ENCODE results near the gene GM2A. TPM values are rescaled to one million over a fixed set of nuclear protein-coding genes. Genes with fewer than 3 reads are reported as not detected.

Gene GM2A
- total RNA-seq, 1 experiment from 2014 or later: 90.2 TPM

DNA sequence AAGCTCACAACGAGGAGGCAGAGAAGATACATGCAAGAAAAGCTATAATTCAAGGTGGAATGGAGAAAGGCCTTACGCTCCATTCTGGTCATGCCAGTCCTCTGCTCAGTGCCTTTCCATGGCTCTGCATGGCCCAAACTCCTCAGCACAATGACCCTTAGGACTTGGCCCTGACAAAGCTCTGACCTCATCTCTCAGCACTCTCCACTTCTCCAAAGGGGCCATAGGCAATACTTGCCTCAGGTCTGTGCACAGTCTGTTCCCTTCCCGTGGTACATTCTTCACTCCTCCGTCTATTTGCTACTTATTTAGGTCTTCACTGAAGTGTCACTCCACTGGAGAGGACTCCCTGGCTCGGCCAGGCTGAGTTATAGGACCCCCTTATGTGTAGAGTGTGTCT lies 25.9 kb downstream of the GM2A start:
- no peak for TF ChIP-seq EZH2 (IDR thresholded peaks at IDR 0.05; ENCODE audit: low read length, unreplicated experiment)
- TF ChIP-seq EZH2phosphoT487 (IDR thresholded peaks at IDR 0.05; ENCODE audit: borderline replicate concordance, low read length): no peak
- TF ChIP-seq, protein P1, sequence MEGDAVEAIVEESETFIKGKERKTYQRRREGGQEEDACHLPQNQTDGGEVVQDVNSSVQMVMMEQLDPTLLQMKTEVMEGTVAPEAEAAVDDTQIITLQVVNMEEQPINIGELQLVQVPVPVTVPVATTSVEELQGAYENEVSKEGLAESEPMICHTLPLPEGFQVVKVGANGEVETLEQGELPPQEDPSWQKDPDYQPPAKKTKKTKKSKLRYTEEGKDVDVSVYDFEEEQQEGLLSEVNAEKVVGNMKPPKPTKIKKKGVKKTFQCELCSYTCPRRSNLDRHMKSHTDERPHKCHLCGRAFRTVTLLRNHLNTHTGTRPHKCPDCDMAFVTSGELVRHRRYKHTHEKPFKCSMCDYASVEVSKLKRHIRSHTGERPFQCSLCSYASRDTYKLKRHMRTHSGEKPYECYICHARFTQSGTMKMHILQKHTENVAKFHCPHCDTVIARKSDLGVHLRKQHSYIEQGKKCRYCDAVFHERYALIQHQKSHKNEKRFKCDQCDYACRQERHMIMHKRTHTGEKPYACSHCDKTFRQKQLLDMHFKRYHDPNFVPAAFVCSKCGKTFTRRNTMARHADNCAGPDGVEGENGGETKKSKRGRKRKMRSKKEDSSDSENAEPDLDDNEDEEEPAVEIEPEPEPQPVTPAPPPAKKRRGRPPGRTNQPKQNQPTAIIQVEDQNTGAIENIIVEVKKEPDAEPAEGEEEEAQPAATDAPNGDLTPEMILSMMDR (conservative IDR thresholded peaks at IDR 0.05; ENCODE audit: low read depth, low read length): no peak
- DNase-seq (no peak), ATAC-seq (no peak)
- H3K4me2 ChIP-seq (ENCODE audit: low read length): no peak overlapping the region
- BruUV-seq (replicated peaks): no TSS peak
- H3F3A ChIP-seq (ENCODE audit: low read length, unreplicated experiment): no peaks in the 10 kb centered on the region
- no peaks in the 10 kb centered on the region for H3K9me3 ChIP-seq (ENCODE audit: low read length)
- H3K79me2 ChIP-seq (ENCODE audit: low read length): no peaks in the 10 kb centered on the region
- CTCF ChIA-PET: no interaction called here
- intact Hi-C loops (cut with micrococcal nuclease): no loop called here
- no peak overlapping the region for H3K9ac ChIP-seq (ENCODE audit: low read length)
- no peaks in the 10 kb centered on the region for H3K27me3 ChIP-seq (ENCODE audit: low read length)
- H3K9me2 ChIP-seq (replicated peaks; ENCODE audit: low read length): no peaks in the 10 kb centered on the region
- peaks cover 3% of the 10 kb centered on the region; the same call in 1 of the 2 replicates for H3K4me1 ChIP-seq (ENCODE audit: insufficient read depth, low read length)
- no peak overlapping the region for H2AFZ ChIP-seq (ENCODE audit: low read length)
- H3K27ac ChIP-seq (ENCODE audit: low read length): no peak overlapping the region
- no peaks in the 10 kb centered on the region for H4K20me1 ChIP-seq (ENCODE audit: low read length)
- no peak overlapping the region for H3K4me3 ChIP-seq (ENCODE audit: low read length)
- H3K36me3 ChIP-seq (ENCODE audit: low read depth, low read length): no peaks in the 10 kb centered on the region
- POLR2A ChIA-PET (ENCODE audit: unreplicated experiment): no interaction called here

DNA sequence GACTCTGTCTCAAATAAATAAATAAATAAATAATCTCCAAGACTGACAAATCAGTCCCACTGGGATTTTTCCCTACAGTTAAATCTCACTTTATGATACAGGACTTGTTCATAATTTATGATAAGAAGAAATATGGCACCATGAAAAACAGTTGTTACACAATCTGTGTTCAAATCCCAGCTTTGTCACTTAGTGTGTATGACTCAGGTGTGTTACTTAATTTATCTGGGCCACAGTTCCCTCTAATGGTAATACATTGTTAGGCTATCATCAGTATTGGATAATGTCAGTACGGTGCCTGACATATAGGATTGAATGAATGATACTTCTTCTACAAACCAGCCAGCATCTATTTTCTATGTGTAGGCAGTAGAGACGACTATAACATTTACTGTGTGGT lies 27.5 kb downstream of the GM2A start:
- H3K27me3 ChIP-seq (ENCODE audit: low read length): no peaks in the 10 kb centered on the region
- H2AFZ ChIP-seq (ENCODE audit: low read length): no peak overlapping the region
- no peaks in the 10 kb centered on the region for H3K36me3 ChIP-seq (ENCODE audit: low read depth, low read length)
- ATAC-seq (no peak), DNase-seq (no peak)
- H3K4me1 ChIP-seq (ENCODE audit: insufficient read depth, low read length): no peaks in the 10 kb centered on the region
- H3K9me3 ChIP-seq (ENCODE audit: low read length): no peaks in the 10 kb centered on the region
- H3K4me3 ChIP-seq (ENCODE audit: low read length): no peak overlapping the region
- BruUV-seq (replicated peaks): no TSS peak
- no peaks in the 10 kb centered on the region for H3K79me2 ChIP-seq (ENCODE audit: low read length)
- H3K9me2 ChIP-seq (replicated peaks; ENCODE audit: low read length): no peaks in the 10 kb centered on the region
- no peak overlapping the region for H3K27ac ChIP-seq (ENCODE audit: low read length)
- H3F3A ChIP-seq (ENCODE audit: low read length, unreplicated experiment): no peaks in the 10 kb centered on the region
- no peak overlapping the region for H3K9ac ChIP-seq (ENCODE audit: low read length)
- no peaks in the 10 kb centered on the region for H4K20me1 ChIP-seq (ENCODE audit: low read length)
- POLR2A ChIA-PET (ENCODE audit: unreplicated experiment): no interaction called here
- intact Hi-C loops (cut with micrococcal nuclease): no loop called here
- no peak overlapping the region for H3K4me2 ChIP-seq (ENCODE audit: low read length)
- TF ChIP-seq EZH2 (IDR thresholded peaks at IDR 0.05; ENCODE audit: low read length, unreplicated experiment): no peak
- CTCF ChIA-PET: no interaction called here

DNA sequence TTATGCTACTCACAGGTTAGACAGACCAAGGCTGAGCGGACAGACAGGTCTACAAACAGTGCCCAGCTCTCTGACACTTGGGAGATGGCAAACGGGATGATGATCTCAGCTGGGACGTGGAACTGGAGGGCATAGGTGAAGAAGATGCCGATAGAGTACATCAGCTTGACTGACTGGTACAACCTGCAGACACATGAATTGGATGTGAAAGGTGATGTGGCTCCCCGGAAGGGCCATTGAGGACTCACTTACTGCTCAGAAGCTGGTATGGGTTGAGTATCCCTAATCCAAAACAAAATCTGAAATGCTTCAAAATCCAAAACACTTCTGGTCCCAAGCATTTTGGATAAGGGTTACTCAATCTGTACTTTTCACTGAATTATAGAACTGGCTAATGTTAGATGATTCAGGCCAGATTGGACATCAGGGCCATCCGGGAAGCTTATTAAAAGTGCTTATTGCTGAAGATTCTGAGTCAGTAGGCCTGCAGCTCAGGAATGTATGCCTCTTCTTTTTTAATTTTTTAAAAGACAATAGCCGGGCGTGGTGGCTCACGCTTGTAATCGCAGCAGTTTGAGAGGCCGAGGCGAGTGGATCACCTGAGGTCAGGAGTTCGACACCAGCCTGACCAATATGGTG lies 28.1 kb downstream of the GM2A start:
- no TSS peak for BruUV-seq (replicated peaks)
- H3K9me3 ChIP-seq (ENCODE audit: low read length): no peaks in the 10 kb centered on the region
- no peaks in the 10 kb centered on the region for H3K27me3 ChIP-seq (ENCODE audit: low read length)
- no peaks in the 10 kb centered on the region for H3F3A ChIP-seq (ENCODE audit: low read length, unreplicated experiment)
- DNase-seq (peak; percentile 17), ATAC-seq (no peak)
- no peaks in the 10 kb centered on the region for H3K79me2 ChIP-seq (ENCODE audit: low read length)
- H3K27ac ChIP-seq (ENCODE audit: low read length): no peak overlapping the region
- no peak overlapping the region for H3K4me2 ChIP-seq (ENCODE audit: low read length)
- ChIA-PET POLR2A (ENCODE audit: unreplicated experiment) (no interaction called here), CTCF (no interaction called here)
- no peaks in the 10 kb centered on the region for H3K9me2 ChIP-seq (replicated peaks; ENCODE audit: low read length)
- no peak overlapping the region for H3K4me3 ChIP-seq (ENCODE audit: low read length)
- TF ChIP-seq EZH2 (IDR thresholded peaks at IDR 0.05; ENCODE audit: low read length, unreplicated experiment) (no peak), EZH2phosphoT487 (IDR thresholded peaks at IDR 0.05; ENCODE audit: borderline replicate concordance, low read length) (no peak)
- TF ChIP-seq, protein P1 (conservative IDR thresholded peaks at IDR 0.05; ENCODE audit: low read depth, low read length): no peak
- no peaks in the 10 kb centered on the region for H3K36me3 ChIP-seq (ENCODE audit: low read depth, low read length)
- no peak overlapping the region for H3K9ac ChIP-seq (ENCODE audit: low read length)
- intact Hi-C loops (cut with micrococcal nuclease): no loop called here
- no peak overlapping the region for H2AFZ ChIP-seq (ENCODE audit: low read length)
- no peaks in the 10 kb centered on the region for H4K20me1 ChIP-seq (ENCODE audit: low read length)
- H3K4me1 ChIP-seq (ENCODE audit: insufficient read depth, low read length): no peaks in the 10 kb centered on the region
